Measurements from ENCODE around the gene MADD.

MADD gene

GRCh38 chr11:47269829-47270305 is at the start of gene MADD:
Gene MADD, plus strand, starts transcription at chr11:47270133.
- peak; percentile 88 to 91 for DNase-seq

- DNase-seq: no peak
These were observed 49.5 kb upstream of the MADD start for GRCh38 chr11:47220401-47220821.

GRCh38 chr11:47222696-47223095 is 47.2 kb upstream of the MADD start:
- no peak for DNase-seq

GRCh38 chr11:47225552-47226400 is 44.2 kb upstream of the MADD start:
- DNase-seq: no peak

- DNase-seq: no peak
These were observed 40.8 kb upstream of the MADD start for GRCh38 chr11:47229161-47229560.

GRCh38 chr11:47233051-47233450 is 36.9 kb upstream of the MADD start:
- no peak for DNase-seq

GRCh38 chr11:47233989-47234668 is 35.8 kb upstream of the MADD start:
- peak; percentile 51 to 67 for DNase-seq

- peak; percentile 82 to 90 for DNase-seq
These were observed 35.2 kb upstream of the MADD start for GRCh38 chr11:47234669-47235100.

GRCh38 chr11:47235163-47235562 is 34.8 kb upstream of the MADD start:
- DNase-seq: no peak

- no peak for DNase-seq
These were observed 33.5 kb upstream of the MADD start for GRCh38 chr11:47236482-47236881.

- no peak for DNase-seq
These were observed 30.1 kb upstream of the MADD start for GRCh38 chr11:47239852-47240251.

- DNase-seq: no peak
These were observed 28.1 kb upstream of the MADD start for GRCh38 chr11:47241841-47242301.

- DNase-seq: no peak
These were observed 27.2 kb upstream of the MADD start for GRCh38 chr11:47242596-47243192.

- no peak for DNase-seq
These were observed 26.5 kb upstream of the MADD start for GRCh38 chr11:47243454-47243853.

- DNase-seq: no peak
These were observed 25.2 kb upstream of the MADD start for GRCh38 chr11:47244448-47245350.

GRCh38 chr11:47245611-47246357 is 24.1 kb upstream of the MADD start:
- no peak for DNase-seq

- DNase-seq: no peak
These were observed 22.4 kb upstream of the MADD start for GRCh38 chr11:47247502-47247901.

- no peak for DNase-seq
These were observed 21.6 kb upstream of the MADD start for GRCh38 chr11:47248304-47248663.

- DNase-seq: peak; percentile 87 to 91
These were observed 21.1 kb upstream of the MADD start, which contains the start of gene ACP2 for GRCh38 chr11:47248664-47249377. Gene ACP2, minus strand, starts transcription at chr11:47248814. Its CDS starts 25 bp downstream, at chr11:47248789.

- no peak for DNase-seq
These were observed 20.6 kb upstream of the MADD start for GRCh38 chr11:47249378-47249715.

GRCh38 chr11:47251751-47252150 is 18.2 kb upstream of the MADD start:
- no peak for DNase-seq
